GM23338 (cell line): ENCODE data around the gene XYLT1. TPM values are rescaled to one million over a fixed set of nuclear protein-coding genes. Genes with fewer than 3 reads are reported as not detected.

Experiments
- ATAC-seq: fragments of 200-7000 bp; cut with Tn5 transposase; 3 replicates; pipeline ENCODE4 v1.9.1; 2020
- DNase-seq: peaks from one replicate; pipeline ENCODE4 v3.0.0-alpha.2; 2015; ENCODE audit warnings: low spot score
- H2AFZ ChIP-seq: fragments of 200-600 bp; sonication (generic); 2 replicates; pipeline ENCODE4 v1.8.0; 2016; ENCODE audit warnings: antibody characterized with exemption, mild to moderate bottlenecking, moderate library complexity
- H3F3A ChIP-seq: fragments of 200-600 bp; sonication (generic); replicated peaks from 2 replicates; pipeline ENCODE4 v1.8.0; 2017; ENCODE audit warnings: antibody characterized with exemption, mixed run types, low read depth
- H3K27ac ChIP-seq: fragments of 200-600 bp; sonication (generic); 2 replicates; pipeline ENCODE4 v1.6.1; 2016; ENCODE audit warnings: low read depth
- H3K27me3 ChIP-seq: fragments of 200-600 bp; sonication (generic); 2 replicates; pipeline ENCODE4 v1.8.0; 2016; ENCODE audit warnings: mild to moderate bottlenecking, mixed run types, moderate library complexity; ENCODE audit not compliant: insufficient read depth
- H3K36me3 ChIP-seq: fragments of 200-600 bp; sonication (generic); 2 replicates; pipeline ENCODE4 v1.8.0; 2016; ENCODE audit warnings: mild to moderate bottlenecking; ENCODE audit not compliant: insufficient read depth
- H3K4me1 ChIP-seq: fragments of 200-600 bp; sonication (generic); 2 replicates; pipeline ENCODE4 v1.8.0; 2016; ENCODE audit warnings: mild to moderate bottlenecking, moderate library complexity; ENCODE audit not compliant: insufficient read depth
- H3K4me2 ChIP-seq: fragments of 200-600 bp; sonication (generic); 2 replicates; pipeline ENCODE4 v1.7.1; 2017; ENCODE audit warnings: mixed run types
- H3K4me3 ChIP-seq: fragments of 200-600 bp; sonication (generic); 2 replicates; pipeline ENCODE4 v1.6.1; 2016; ENCODE audit warnings: mixed run types
- H3K79me2 ChIP-seq: fragments of 200-600 bp; sonication (generic); replicated peaks from 2 replicates; pipeline ENCODE4 v1.8.0; 2017; ENCODE audit warnings: mild to moderate bottlenecking; ENCODE audit not compliant: insufficient read depth
- H3K9me2 ChIP-seq: fragments of 200-600 bp; sonication (generic); 2 replicates; pipeline ENCODE4 v1.8.0; 2017; ENCODE audit not compliant: insufficient read depth
- H4K20me1 ChIP-seq: fragments of 200-600 bp; sonication (generic); replicated peaks from 2 replicates; pipeline ENCODE4 v1.8.0; 2017; ENCODE audit warnings: mild to moderate bottlenecking; ENCODE audit not compliant: insufficient read depth
- H3K27ac Mint-ChIP-seq: 2 replicates; pipeline ENCODE4 v1.8.0; 2020; ENCODE audit warnings: inconsistent platforms, mild to moderate bottlenecking, moderate library complexity, mixed read lengths
- H3K27me3 Mint-ChIP-seq: 3 replicates; pipeline ENCODE4 v1.8.0; 2022; ENCODE audit warnings: low read depth, mild to moderate bottlenecking, moderate library complexity, mixed read lengths, inconsistent platforms; ENCODE audit not compliant: insufficient read depth, poor library complexity
- H3K36me3 Mint-ChIP-seq: 3 replicates; pipeline ENCODE4 v1.8.0; 2021; ENCODE audit warnings: low read depth, mild to moderate bottlenecking, inconsistent platforms, moderate library complexity, mixed read lengths
- H3K4me1 Mint-ChIP-seq: 3 replicates; pipeline ENCODE4 v1.8.0; 2020; ENCODE audit warnings: mild to moderate bottlenecking, inconsistent platforms, mixed read lengths
- H3K4me3 Mint-ChIP-seq: 3 replicates; pipeline ENCODE4 v1.8.0; 2021; ENCODE audit warnings: moderate library complexity, mild to moderate bottlenecking, inconsistent platforms, mixed read lengths
- H3K9me3 Mint-ChIP-seq: 3 replicates; pipeline ENCODE4 v1.8.0; 2020; ENCODE audit warnings: moderate library complexity, mild to moderate bottlenecking, inconsistent platforms, mixed read lengths
- CREB1 ChIP-seq: fragments of 250-450 bp; sonication (Bioruptor Pico); IDR thresholded peaks from 2 replicates; pipeline ENCODE4 v1.5.0; 2020; ENCODE audit warnings: low read depth, mild to moderate bottlenecking, moderate library complexity
- EZH2 ChIP-seq: fragments of 200-600 bp; sonication (generic); IDR thresholded peaks from one replicate; pipeline ENCODE4 v1.8.0; 2017; ENCODE audit warnings: antibody characterized with exemption, mild to moderate bottlenecking, low read depth; ENCODE audit not compliant: unreplicated experiment
- EZH2phosphoT487 ChIP-seq: fragments of 200-600 bp; sonication (generic); IDR thresholded peaks from one replicate; pipeline ENCODE4 v1.8.1; 2018; ENCODE audit warnings: antibody characterized with exemption; ENCODE audit not compliant: unreplicated experiment
- JUNB ChIP-seq: IDR thresholded peaks from one replicate; pipeline ENCODE4 v1.6.1; 2016; ENCODE audit warnings: antibody characterized with exemption; ENCODE audit not compliant: unreplicated experiment
- NANOG ChIP-seq: IDR thresholded peaks from 2 replicates; pipeline ENCODE4 v1.6.1; 2016; ENCODE audit warnings: antibody characterized with exemption, borderline replicate concordance
- POLR2AphosphoS5 ChIP-seq: IDR thresholded peaks from 2 replicates; pipeline ENCODE4 v1.6.1; 2016; ENCODE audit warnings: antibody characterized with exemption, low read depth
- ZNF331 ChIP-seq: fragments of 250-450 bp; sonication (Bioruptor Pico); IDR thresholded peaks from 2 replicates; pipeline ENCODE4 v1.5.0; 2020; ENCODE audit warnings: low read depth, mild to moderate bottlenecking, moderate library complexity
- polyA plus RNA-seq: library from polyadenylated mRNA; unstranded; fragments of >200 nt; fragmentation: Nextera tagmentation; extraction: Ambion mirVana; gene quantifications from 2 replicates; pipeline ENCODE4 v1.2.1, GENCODE V29; 2016
- total RNA-seq: library from RNA; depleted of rRNA; stranded (reverse); fragments of >200 nt; shearing (Covaris generic); gene quantifications from 2 replicates; pipeline ENCODE4 v1.2.3, GENCODE V29; 2014
- TF ChIP-seq, protein P1 (sequence below): IDR thresholded peaks from 2 replicates; pipeline ENCODE4 v1.6.1; 2016; ENCODE audit warnings: antibody characterized with exemption
- TF ChIP-seq, protein P2 (sequence below): fragments of 250-450 bp; sonication (Bioruptor Pico); IDR thresholded peaks from 2 replicates; pipeline ENCODE4 v1.5.0; 2020; ENCODE audit warnings: mild to moderate bottlenecking, moderate library complexity

XYLT1 gene
- total and polyA plus RNA-seq, 2 experiments from 2014 or later: 3.5 to 24.7 TPM

GRCh38 chr16:17287166-17287800, 183.5 kb downstream of the XYLT1 start:
- Mint-ChIP-seq H3K9me3 (no peaks in the 10 kb centered on the region), H3K36me3 (no peaks in the 10 kb centered on the region), H3K27ac (peak overlapping the region; percentile 6; the same call in 1 of the 2 replicates), H3K27me3 (no peaks in the 10 kb centered on the region), H3K4me3 (no peak overlapping the region), H3K4me1 (peaks cover 17% of the 10 kb centered on the region)
- no peak overlapping the region for H3K4me2 ChIP-seq
- no peaks in the 10 kb centered on the region; the same call in 1 of the 2 replicates for H3K4me1 ChIP-seq
- no peak overlapping the region for H3K4me3 ChIP-seq
- H3F3A ChIP-seq: no peaks in the 10 kb centered on the region
- no peak overlapping the region for H2AFZ ChIP-seq
- H3K9me2 ChIP-seq: no peaks in the 10 kb centered on the region
- H3K79me2 ChIP-seq: peaks cover 18% of the 10 kb centered on the region
- H3K27me3 ChIP-seq: no peaks in the 10 kb centered on the region
- H3K27ac ChIP-seq: no peak overlapping the region
- peaks cover 8% of the 10 kb centered on the region; the same call in 1 of the 2 replicates for H4K20me1 ChIP-seq
- ATAC-seq (peak; percentile 79), DNase-seq (no peak)
- no peak for TF ChIP-seq JUNB
- TF ChIP-seq CREB1 (CRISPR knock-in tag): no peak
- no peak for TF ChIP-seq EZH2
- TF ChIP-seq, protein P1, sequence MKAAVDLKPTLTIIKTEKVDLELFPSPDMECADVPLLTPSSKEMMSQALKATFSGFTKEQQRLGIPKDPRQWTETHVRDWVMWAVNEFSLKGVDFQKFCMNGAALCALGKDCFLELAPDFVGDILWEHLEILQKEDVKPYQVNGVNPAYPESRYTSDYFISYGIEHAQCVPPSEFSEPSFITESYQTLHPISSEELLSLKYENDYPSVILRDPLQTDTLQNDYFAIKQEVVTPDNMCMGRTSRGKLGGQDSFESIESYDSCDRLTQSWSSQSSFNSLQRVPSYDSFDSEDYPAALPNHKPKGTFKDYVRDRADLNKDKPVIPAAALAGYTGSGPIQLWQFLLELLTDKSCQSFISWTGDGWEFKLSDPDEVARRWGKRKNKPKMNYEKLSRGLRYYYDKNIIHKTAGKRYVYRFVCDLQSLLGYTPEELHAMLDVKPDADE: no peak
- no peak for TF ChIP-seq EZH2phosphoT487
- TF ChIP-seq, protein P2, sequence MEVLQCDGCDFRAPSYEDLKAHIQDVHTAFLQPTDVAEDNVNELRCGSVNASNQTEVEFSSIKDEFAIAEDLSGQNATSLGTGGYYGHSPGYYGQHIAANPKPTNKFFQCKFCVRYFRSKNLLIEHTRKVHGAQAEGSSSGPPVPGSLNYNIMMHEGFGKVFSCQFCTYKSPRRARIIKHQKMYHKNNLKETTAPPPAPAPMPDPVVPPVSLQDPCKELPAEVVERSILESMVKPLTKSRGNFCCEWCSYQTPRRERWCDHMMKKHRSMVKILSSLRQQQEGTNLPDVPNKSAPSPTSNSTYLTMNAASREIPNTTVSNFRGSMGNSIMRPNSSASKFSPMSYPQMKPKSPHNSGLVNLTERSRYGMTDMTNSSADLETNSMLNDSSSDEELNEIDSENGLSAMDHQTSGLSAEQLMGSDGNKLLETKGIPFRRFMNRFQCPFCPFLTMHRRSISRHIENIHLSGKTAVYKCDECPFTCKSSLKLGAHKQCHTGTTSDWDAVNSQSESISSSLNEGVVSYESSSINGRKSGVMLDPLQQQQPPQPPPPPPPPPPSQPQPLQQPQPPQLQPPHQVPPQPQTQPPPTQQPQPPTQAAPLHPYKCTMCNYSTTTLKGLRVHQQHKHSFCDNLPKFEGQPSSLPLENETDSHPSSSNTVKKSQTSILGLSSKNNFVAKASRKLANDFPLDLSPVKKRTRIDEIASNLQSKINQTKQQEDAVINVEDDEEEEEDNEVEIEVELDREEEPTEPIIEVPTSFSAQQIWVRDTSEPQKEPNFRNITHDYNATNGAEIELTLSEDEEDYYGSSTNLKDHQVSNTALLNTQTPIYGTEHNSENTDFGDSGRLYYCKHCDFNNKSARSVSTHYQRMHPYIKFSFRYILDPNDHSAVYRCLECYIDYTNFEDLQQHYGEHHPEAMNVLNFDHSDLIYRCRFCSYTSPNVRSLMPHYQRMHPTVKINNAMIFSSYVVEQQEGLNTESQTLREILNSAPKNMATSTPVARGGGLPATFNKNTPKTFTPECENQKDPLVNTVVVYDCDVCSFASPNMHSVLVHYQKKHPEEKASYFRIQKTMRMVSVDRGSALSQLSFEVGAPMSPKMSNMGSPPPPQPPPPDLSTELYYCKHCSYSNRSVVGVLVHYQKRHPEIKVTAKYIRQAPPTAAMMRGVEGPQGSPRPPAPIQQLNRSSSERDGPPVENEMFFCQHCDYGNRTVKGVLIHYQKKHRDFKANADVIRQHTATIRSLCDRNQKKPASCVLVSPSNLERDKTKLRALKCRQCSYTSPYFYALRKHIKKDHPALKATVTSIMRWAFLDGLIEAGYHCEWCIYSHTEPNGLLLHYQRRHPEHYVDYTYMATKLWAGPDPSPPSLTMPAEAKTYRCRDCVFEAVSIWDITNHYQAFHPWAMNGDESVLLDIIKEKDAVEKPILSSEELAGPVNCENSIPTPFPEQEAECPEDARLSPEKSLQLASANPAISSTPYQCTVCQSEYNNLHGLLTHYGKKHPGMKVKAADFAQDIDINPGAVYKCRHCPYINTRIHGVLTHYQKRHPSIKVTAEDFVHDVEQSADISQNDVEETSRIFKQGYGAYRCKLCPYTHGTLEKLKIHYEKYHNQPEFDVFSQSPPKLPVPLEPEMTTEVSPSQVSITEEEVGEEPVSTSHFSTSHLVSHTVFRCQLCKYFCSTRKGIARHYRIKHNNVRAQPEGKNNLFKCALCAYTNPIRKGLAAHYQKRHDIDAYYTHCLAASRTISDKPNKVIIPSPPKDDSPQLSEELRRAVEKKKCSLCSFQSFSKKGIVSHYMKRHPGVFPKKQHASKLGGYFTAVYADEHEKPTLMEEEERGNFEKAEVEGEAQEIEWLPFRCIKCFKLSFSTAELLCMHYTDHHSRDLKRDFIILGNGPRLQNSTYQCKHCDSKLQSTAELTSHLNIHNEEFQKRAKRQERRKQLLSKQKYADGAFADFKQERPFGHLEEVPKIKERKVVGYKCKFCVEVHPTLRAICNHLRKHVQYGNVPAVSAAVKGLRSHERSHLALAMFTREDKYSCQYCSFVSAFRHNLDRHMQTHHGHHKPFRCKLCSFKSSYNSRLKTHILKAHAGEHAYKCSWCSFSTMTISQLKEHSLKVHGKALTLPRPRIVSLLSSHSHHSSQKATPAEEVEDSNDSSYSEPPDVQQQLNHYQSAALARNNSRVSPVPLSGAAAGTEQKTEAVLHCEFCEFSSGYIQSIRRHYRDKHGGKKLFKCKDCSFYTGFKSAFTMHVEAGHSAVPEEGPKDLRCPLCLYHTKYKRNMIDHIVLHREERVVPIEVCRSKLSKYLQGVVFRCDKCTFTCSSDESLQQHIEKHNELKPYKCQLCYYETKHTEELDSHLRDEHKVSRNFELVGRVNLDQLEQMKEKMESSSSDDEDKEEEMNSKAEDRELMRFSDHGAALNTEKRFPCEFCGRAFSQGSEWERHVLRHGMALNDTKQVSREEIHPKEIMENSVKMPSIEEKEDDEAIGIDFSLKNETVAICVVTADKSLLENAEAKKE (CRISPR knock-in tag): no peak
- TF ChIP-seq ZNF331: no peak
- TF ChIP-seq NANOG: no peak
- TF ChIP-seq POLR2AphosphoS5: no peak
- H3K36me3 ChIP-seq: no peaks in the 10 kb centered on the region
